NCI-H226 (cell line): ENCODE data around the gene ACOT13.
"Not testable (repeated sequence)": the region's sequence is repeated elsewhere in the genome, so short reads cannot be mapped to it uniquely, and the experiment has no call there.

Experiments used
- DNase-seq: peaks from one replicate; pipeline ENCODE4 v3.0.0-alpha.2; 2015

The ACOT13 gene

GRCh38 chr6:24734710-24735109 lies 67.8 kb downstream of the ACOT13 start:
- not testable (repeated sequence) for DNase-seq

GRCh38 chr6:24738741-24739140 lies 71.9 kb downstream of the ACOT13 start:
- DNase-seq = peak; percentile 22

GRCh38 chr6:24740861-24741260 lies 74.0 kb downstream of the ACOT13 start:
- DNase-seq = no peak

- no peak for DNase-seq
Measured at GRCh38 chr6:24742216-24742738, 75.4 kb downstream of the ACOT13 start.

- peak; percentile 89 for DNase-seq
Measured at GRCh38 chr6:24743265-24743943, 76.5 kb downstream of the ACOT13 start.

- no peak for DNase-seq
Measured at GRCh38 chr6:24743944-24744335, 77.1 kb downstream of the ACOT13 start.

GRCh38 chr6:24744911-24745310 lies 78.0 kb downstream of the ACOT13 start:
- no peak for DNase-seq

GRCh38 chr6:24749297-24749696 lies 82.4 kb downstream of the ACOT13 start:
- DNase-seq = no peak

GRCh38 chr6:24750878-24751277 lies 84.0 kb downstream of the ACOT13 start:
- DNase-seq = not testable (repeated sequence)

GRCh38 chr6:24752503-24752902 lies 85.6 kb downstream of the ACOT13 start:
- DNase-seq = no peak

- DNase-seq = peak; percentile 62
Measured at GRCh38 chr6:24752917-24753492, 86.1 kb downstream of the ACOT13 start.

- no peak for DNase-seq
Measured at GRCh38 chr6:24753545-24753944, 86.7 kb downstream of the ACOT13 start.

GRCh38 chr6:24754378-24754777 lies 87.5 kb downstream of the ACOT13 start:
- DNase-seq = not testable (repeated sequence)
